Measurements from ENCODE around the gene TSHZ1.

DNA sequence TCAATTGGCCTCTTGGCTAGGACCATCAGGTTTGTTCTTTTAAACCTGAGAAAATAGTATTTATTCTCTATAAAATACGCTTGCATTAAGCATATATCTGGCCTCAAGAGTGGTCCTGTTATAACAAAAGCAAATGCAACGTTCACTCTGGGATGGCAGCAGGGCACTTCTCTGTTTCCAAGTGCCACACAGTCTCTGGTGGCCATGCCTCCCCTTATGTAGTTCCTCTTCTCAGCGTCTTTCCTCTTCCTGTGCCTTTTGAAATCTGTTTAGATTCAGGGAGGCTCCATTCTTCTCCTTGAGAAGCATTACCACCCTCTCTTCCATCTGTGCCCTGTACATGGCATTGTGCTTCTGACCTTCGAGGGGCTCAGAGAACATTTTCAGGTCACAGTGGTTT lies 51.9 kb downstream of the TSHZ1 start:
- TF ChIP-seq POLR2A (IDR thresholded peaks at IDR 0.05): no peak
- TF ChIP-seq, protein P1, sequence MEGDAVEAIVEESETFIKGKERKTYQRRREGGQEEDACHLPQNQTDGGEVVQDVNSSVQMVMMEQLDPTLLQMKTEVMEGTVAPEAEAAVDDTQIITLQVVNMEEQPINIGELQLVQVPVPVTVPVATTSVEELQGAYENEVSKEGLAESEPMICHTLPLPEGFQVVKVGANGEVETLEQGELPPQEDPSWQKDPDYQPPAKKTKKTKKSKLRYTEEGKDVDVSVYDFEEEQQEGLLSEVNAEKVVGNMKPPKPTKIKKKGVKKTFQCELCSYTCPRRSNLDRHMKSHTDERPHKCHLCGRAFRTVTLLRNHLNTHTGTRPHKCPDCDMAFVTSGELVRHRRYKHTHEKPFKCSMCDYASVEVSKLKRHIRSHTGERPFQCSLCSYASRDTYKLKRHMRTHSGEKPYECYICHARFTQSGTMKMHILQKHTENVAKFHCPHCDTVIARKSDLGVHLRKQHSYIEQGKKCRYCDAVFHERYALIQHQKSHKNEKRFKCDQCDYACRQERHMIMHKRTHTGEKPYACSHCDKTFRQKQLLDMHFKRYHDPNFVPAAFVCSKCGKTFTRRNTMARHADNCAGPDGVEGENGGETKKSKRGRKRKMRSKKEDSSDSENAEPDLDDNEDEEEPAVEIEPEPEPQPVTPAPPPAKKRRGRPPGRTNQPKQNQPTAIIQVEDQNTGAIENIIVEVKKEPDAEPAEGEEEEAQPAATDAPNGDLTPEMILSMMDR (IDR thresholded peaks at IDR 0.05): no peak
- no peak for TF ChIP-seq POLR2AphosphoS5 (IDR thresholded peaks at IDR 0.05)
